ES-I3 (cell line): Measurements from ENCODE around the gene C18orf63.

Experiments
- H3K36me3 ChIP-seq: 2 replicates; pipeline ENCODE4 v1.6.1; 2013; ENCODE audit warnings: mild to moderate bottlenecking, low read length, control low read depth, moderate library complexity; ENCODE audit not compliant: insufficient read depth
- H3K4me1 ChIP-seq: 2 replicates; pipeline ENCODE4 v1.6.1; 2013; ENCODE audit warnings: mild to moderate bottlenecking, control low read depth, low read length; ENCODE audit not compliant: insufficient read depth
- H3K9ac ChIP-seq: 2 replicates; pipeline ENCODE4 v1.6.1; 2013; ENCODE audit warnings: low read depth, mild to moderate bottlenecking, low read length, moderate library complexity
- H3K9me3 ChIP-seq: 2 replicates; pipeline ENCODE4 v1.6.1; 2013; ENCODE audit warnings: mild to moderate bottlenecking, low read length, moderate library complexity; ENCODE audit not compliant: control insufficient read depth, insufficient read depth

The C18orf63 gene

DNA sequence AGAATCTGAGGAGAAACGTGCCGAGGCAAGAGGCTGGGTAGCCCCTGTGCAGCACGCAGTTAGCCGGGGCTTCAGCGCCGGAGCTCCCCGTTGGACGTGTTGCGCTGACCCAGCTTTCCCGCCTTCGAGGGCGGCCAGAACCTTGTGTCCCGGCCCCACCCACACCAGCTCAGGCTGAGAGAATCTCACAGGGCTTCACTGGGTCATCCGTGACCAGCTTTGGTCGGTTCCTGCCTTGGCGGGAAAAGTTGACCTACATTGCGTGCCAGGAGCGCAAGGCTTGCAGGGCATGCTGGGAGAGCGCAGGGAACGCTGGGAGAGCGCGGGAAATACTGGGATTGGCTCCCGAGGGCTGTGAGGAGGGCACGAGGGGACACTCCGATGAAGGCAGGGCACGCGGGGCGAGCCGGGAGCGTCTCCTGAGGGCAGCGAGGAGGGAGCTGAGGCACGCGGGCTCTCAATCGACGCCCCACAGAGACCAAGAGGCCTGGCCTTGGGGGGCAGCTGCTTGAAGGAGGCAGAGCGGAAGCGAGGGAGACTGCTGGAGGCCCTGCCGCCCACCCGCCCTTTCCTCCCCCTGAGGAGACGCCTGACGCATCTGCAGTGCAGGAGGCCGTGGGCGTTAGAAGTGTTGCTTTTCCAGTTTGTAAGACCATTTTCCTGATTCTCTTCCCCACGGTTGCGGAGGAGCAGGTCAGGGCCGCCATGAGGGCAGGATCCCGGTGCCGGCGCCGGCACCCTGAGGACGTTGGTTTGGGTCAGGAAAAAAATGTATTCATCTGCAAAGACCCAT lies at the start of gene C18orf63:
Gene C18orf63, plus strand, starts transcription at position 376 of the 793 bp plus-strand sequence. CDS start 2,027 bp downstream, outside the sequence.
- Histone ChIP-seq H3K36me3 (no peaks in the 10 kb centered on the region), H3K9ac (no peak within 1 kb of the TSS), H3K4me1 (no peaks in the 10 kb centered on the region), H3K9me3 (peaks cover under 1% of the 10 kb centered on the region; the same call in 1 of the 2 replicates)

GRCh38 chr18:74266161-74266560 lies 49.5 kb upstream of the C18orf63 start:
- Histone ChIP-seq H3K9ac (no peak overlapping the region), H3K36me3 (no peaks in the 10 kb centered on the region; the same call in 1 of the 2 replicates), H3K4me1 (no peaks in the 10 kb centered on the region), H3K9me3 (no peaks in the 10 kb centered on the region)

GRCh38 chr18:74268175-74268574 lies 47.5 kb upstream of the C18orf63 start:
- Histone ChIP-seq H3K4me1 (no peaks in the 10 kb centered on the region), H3K36me3 (no peaks in the 10 kb centered on the region), H3K9me3 (no peaks in the 10 kb centered on the region), H3K9ac (no peak overlapping the region)

DNA sequence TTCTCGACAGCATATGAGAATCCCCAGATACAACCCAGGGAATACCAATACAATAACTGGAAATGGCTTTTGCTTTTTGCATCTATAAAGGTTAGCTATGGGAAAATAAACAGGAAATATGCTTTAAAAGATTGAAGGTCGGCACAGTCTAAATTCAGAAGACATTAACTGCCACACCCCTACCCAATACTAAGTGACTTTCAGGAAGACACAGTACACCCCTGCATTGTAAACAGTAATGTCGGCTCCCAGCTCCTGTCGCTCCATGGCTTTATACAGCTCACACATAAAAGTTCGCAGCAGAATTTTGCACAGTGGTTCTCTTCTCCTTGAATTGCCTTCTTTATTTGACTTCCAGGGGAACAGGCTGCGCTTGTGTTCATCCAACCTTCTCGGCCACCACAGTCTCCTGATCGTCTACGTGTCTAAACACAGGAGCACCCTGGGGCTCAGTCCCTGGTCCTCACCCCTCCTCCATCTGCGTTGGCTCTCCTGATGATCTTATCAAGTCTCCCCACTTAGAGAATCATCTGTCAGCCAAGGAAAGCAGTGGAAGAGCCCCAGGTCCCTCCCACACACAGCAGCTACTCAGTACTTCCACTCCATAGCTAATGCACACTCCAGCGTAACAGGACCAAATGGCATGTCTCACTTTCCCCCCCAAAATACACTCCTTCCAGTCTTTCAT lies 46.6 kb upstream of the C18orf63 start:
- H3K9me3 ChIP-seq = no peaks in the 10 kb centered on the region
- no peak overlapping the region for H3K9ac ChIP-seq
- no peaks in the 10 kb centered on the region for H3K36me3 ChIP-seq
- no peaks in the 10 kb centered on the region for H3K4me1 ChIP-seq

- H3K9ac ChIP-seq = no peak overlapping the region
- no peaks in the 10 kb centered on the region for H3K9me3 ChIP-seq
- no peaks in the 10 kb centered on the region; the same call in 1 of the 2 replicates for H3K36me3 ChIP-seq
- no peaks in the 10 kb centered on the region for H3K4me1 ChIP-seq
Measured at GRCh38 chr18:74271635-74272034, 44.0 kb upstream of the C18orf63 start.

DNA sequence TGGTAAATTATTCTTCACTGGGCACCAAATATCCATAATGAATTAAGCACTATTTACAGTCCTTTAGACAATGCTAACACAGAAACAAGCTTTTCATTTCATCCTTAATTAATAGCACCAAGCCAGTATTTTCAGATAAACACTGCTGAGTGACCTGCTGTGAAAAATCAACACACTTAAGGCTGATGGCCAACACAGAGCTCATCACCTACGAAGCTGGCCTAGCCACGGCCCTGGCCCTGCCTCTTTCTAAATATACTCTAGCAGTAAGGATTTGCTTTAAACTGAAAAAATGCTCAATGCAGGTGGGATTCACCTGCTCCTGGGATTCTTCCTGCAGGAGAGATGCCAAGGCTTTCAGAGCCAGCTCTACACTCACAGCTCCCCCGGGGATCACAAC lies 42.2 kb upstream of the C18orf63 start:
- Histone ChIP-seq H3K9me3 (no peaks in the 10 kb centered on the region; the same call in 1 of the 2 replicates), H3K9ac (no peak overlapping the region), H3K4me1 (no peaks in the 10 kb centered on the region), H3K36me3 (no peaks in the 10 kb centered on the region; the same call in 1 of the 2 replicates)

- Histone ChIP-seq H3K36me3 (no peaks in the 10 kb centered on the region; the same call in 1 of the 2 replicates), H3K4me1 (no peaks in the 10 kb centered on the region), H3K9me3 (no peaks in the 10 kb centered on the region; the same call in 1 of the 2 replicates), H3K9ac (no peak overlapping the region)
Measured at GRCh38 chr18:74274700-74275099, 40.9 kb upstream of the C18orf63 start.

DNA sequence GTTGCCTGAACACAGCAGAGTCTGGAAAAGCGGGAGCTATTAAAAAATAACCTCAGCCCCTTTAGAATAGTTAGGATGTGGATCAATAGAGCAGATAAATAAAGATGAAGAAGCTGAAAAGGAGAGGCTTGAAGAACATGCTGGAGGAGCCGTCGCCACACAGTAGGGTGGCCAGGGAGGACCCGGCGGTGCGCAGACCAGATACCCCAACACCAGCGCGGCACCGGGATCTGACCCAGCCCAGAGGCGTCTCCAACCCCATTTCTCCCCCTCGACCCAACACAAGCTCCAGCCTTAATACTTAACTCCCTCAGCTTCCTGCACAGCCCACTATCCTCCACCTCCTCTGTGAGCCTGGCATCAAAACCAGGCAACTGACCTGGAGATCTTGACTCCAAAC lies 39.9 kb upstream of the C18orf63 start:
- no peaks in the 10 kb centered on the region; the same call in 1 of the 2 replicates for H3K9me3 ChIP-seq
- H3K9ac ChIP-seq = no peak overlapping the region
- H3K36me3 ChIP-seq = no peaks in the 10 kb centered on the region; the same call in 1 of the 2 replicates
- peaks cover 1% of the 10 kb centered on the region for H3K4me1 ChIP-seq

- Histone ChIP-seq H3K9me3 (no peaks in the 10 kb centered on the region; the same call in 1 of the 2 replicates), H3K4me1 (peaks cover 10% of the 10 kb centered on the region), H3K9ac (no peak overlapping the region), H3K36me3 (no peaks in the 10 kb centered on the region; the same call in 1 of the 2 replicates)
Measured at GRCh38 chr18:74276609-74277008, 39.0 kb upstream of the C18orf63 start.

- H3K9me3 ChIP-seq = no peaks in the 10 kb centered on the region; the same call in 1 of the 2 replicates
- no peaks in the 10 kb centered on the region; the same call in 1 of the 2 replicates for H3K36me3 ChIP-seq
- peaks cover 17% of the 10 kb centered on the region for H3K4me1 ChIP-seq
- no peak overlapping the region for H3K9ac ChIP-seq
Measured at GRCh38 chr18:74277296-74277695, 38.3 kb upstream of the C18orf63 start.

DNA sequence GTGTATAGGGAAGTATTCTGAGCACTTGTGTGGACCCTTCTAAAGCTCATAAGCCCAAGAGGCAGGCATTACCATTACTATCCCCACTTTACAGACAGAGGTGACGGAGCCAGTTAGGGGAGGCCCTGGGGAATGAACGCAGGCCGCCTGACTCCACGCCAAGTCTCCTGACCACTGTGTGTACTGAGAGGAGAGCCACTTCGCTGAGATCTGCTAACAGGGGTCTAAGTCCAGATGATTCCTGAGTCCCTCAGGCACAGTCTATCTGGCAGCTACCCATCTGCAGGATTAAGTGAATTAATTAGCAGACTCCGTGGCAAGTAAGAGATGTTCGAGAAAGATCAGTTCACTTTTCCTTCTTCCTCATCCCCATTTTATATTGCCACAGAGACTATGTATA lies 37.6 kb upstream of the C18orf63 start:
- Histone ChIP-seq H3K9me3 (no peaks in the 10 kb centered on the region; the same call in 1 of the 2 replicates), H3K36me3 (no peaks in the 10 kb centered on the region; the same call in 1 of the 2 replicates), H3K9ac (no peak overlapping the region), H3K4me1 (peaks cover 24% of the 10 kb centered on the region)

- Histone ChIP-seq H3K4me1 (peaks cover 32% of the 10 kb centered on the region), H3K9me3 (no peaks in the 10 kb centered on the region; the same call in 1 of the 2 replicates), H3K9ac (no peak overlapping the region), H3K36me3 (no peaks in the 10 kb centered on the region; the same call in 1 of the 2 replicates)
Measured at GRCh38 chr18:74278983-74279382, 36.7 kb upstream of the C18orf63 start.

DNA sequence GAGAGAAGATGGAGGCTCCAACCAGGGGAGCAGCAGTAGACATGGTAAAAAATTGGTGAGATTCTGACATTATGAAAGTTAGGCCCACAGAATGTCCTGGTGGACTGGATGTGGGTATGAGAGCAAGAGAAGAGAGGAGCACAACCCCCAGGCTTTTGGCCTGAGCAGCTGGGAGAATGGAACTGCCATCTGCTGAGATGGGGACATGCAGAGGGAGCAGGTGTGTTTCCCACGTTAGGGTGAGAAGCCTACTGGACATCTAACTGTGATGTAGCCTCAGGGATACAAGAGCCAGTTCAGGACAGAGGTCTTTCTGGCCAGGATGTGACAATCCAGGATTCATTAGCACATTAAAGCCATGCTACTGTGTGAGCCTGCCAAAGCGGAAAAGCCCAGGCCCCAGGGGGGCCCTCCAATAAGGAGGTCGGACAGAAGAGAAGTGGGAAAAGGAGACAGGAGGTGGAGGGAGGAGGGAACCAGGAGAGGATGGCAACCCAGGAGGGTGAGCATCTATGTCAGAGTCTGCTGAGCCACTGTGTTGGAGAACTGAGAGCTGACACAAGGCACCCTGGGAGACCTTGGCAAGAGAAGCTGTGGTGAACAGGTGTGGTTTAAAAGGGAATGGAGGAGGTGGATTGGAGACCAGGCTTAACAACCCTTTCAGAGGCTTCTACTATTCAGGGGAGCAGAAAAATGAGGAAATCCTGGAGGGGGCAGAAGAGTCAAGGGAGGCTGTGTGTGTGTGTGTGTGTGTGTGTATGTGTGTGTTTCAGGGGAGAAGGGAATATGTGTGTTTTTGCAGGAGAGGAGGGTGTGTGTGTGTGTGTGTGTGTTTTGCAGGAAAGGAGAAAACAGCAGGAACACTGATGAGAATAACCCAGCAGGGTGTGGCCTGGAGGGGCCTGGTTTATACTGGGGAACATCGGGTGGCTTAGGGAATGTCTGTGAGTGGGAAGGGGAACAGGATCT lies 34.3 kb upstream of the C18orf63 start:
- Histone ChIP-seq H3K36me3 (no peaks in the 10 kb centered on the region), H3K9ac (no peak overlapping the region), H3K9me3 (no peaks in the 10 kb centered on the region; the same call in 1 of the 2 replicates), H3K4me1 (peaks cover 32% of the 10 kb centered on the region)
